DND-41 (cell line): ENCODE results near the gene GTPBP2.
"Not testable (repeated sequence)": the region's sequence is repeated elsewhere in the genome, so short reads cannot be mapped to it uniquely, and the experiment has no call there.

Experiments
- ATAC-seq: fragments of 200-7000 bp; cut with Tn5 transposase; 3 replicates; pipeline ENCODE4 v1.9.1; 2021; ENCODE audit warnings: low read depth; ENCODE audit not compliant: insufficient read depth
- DNase-seq: peaks from one replicate; pipeline ENCODE4 v3.0.0-alpha.2; 2020
- H2AFZ ChIP-seq: 2 replicates; pipeline ENCODE4 v1.6.0; 2012; ENCODE audit warnings: low read depth, low read length
- H3K27ac ChIP-seq: 2 replicates; pipeline ENCODE4 v1.5.1; 2012; ENCODE audit warnings: low read length, inconsistent platforms
- H3K27me3 ChIP-seq: fragments of 200-600 bp; sonication (generic); 2 replicates; pipeline ENCODE4 v1.6.0; 2012; ENCODE audit warnings: low read length, mild to moderate bottlenecking, inconsistent platforms; ENCODE audit not compliant: insufficient read depth, poor library complexity
- H3K36me3 ChIP-seq: 2 replicates; pipeline ENCODE4 v1.5.1; 2012; ENCODE audit warnings: low read length, inconsistent platforms; ENCODE audit not compliant: insufficient read depth
- H3K4me1 ChIP-seq: 2 replicates; pipeline ENCODE4 v1.5.1; 2012; ENCODE audit warnings: mild to moderate bottlenecking, low read length; ENCODE audit not compliant: insufficient read depth
- H3K4me2 ChIP-seq: 2 replicates; pipeline ENCODE4 v1.6.0; 2012; ENCODE audit warnings: mild to moderate bottlenecking, moderate library complexity, low read length, inconsistent platforms; ENCODE audit not compliant: insufficient read depth
- H3K4me3 ChIP-seq, 2 experiments: fragments of 200-600 bp in 1 of 2; shearing (Covaris generic) in 1 of 2; 2 replicates each; pipeline ENCODE4 v1.5.1; 2012 to 2016; ENCODE audit warnings: inconsistent platforms in 2 of 2, low read length in 2 of 2, mild to moderate bottlenecking in 2 of 2, low read depth in 1 of 2, moderate library complexity in 1 of 2
- H3K79me2 ChIP-seq: 2 replicates; pipeline ENCODE4 v1.6.0; 2012; ENCODE audit warnings: low read length, inconsistent platforms; ENCODE audit not compliant: insufficient read depth
- H3K9ac ChIP-seq: 2 replicates; pipeline ENCODE4 v1.6.0; 2012; ENCODE audit warnings: low read depth, mild to moderate bottlenecking, inconsistent platforms, low read length, moderate library complexity
- H3K9me3 ChIP-seq: 2 replicates; pipeline ENCODE4 v1.5.1; 2012; ENCODE audit warnings: low read length, moderate library complexity, mild to moderate bottlenecking, inconsistent platforms; ENCODE audit not compliant: insufficient read depth, severe bottlenecking
- H4K20me1 ChIP-seq: 2 replicates; pipeline ENCODE4 v1.6.0; 2012; ENCODE audit warnings: low read length; ENCODE audit not compliant: insufficient read depth
- CTCF ChIP-seq: IDR thresholded peaks from 2 replicates; pipeline ENCODE4 v1.5.1; 2012; ENCODE audit warnings: borderline replicate concordance, low read length, moderate library complexity, mild to moderate bottlenecking; ENCODE audit not compliant: poor library complexity, severe bottlenecking; ENCODE audit errors: extremely low read depth
- EZH2 ChIP-seq: IDR thresholded peaks from 3 replicates; pipeline ENCODE4 v1.6.1; 2012; ENCODE audit warnings: borderline replicate concordance, low read depth, mild to moderate bottlenecking, moderate library complexity, low read length, inconsistent platforms; ENCODE audit not compliant: severe bottlenecking

GTPBP2 gene

GRCh38 chr6:43658161-43658560 lies 29.1 kb upstream of the GTPBP2 start:
- Histone ChIP-seq H3K4me1 (no peaks in the 10 kb centered on the region), H3K9me3 (no peaks in the 10 kb centered on the region), H3K9ac (no peak overlapping the region), H3K4me3 (no peak overlapping the region), H2AFZ (no peak overlapping the region), H3K79me2 (no peaks in the 10 kb centered on the region), H3K27ac (no peak overlapping the region), H3K27me3 (no peaks in the 10 kb centered on the region), H4K20me1 (no peaks in the 10 kb centered on the region), H3K4me2 (no peak overlapping the region), H3K36me3 (no peaks in the 10 kb centered on the region)
- no peak for DNase-seq
- no peak for ATAC-seq
- no peak for TF ChIP-seq CTCF
- TF ChIP-seq EZH2 = no peak

GRCh38 chr6:43657221-43657802 lies 28.2 kb upstream of the GTPBP2 start:
- no peak for TF ChIP-seq CTCF
- no peak for TF ChIP-seq EZH2
- DNase-seq = no peak
- H3K27me3 ChIP-seq = no peaks in the 10 kb centered on the region

GRCh38 chr6:43652822-43653221 lies 23.8 kb upstream of the GTPBP2 start:
- H2AFZ ChIP-seq, H3K4me3 ChIP-seq, ATAC-seq, H3K27me3 ChIP-seq, H3K36me3 ChIP-seq, H3K4me2 ChIP-seq, H3K4me1 ChIP-seq, H3K27ac ChIP-seq, H3K9ac ChIP-seq, H4K20me1 ChIP-seq, H3K9me3 ChIP-seq, DNase-seq, H3K79me2 ChIP-seq: not testable (repeated sequence)

More at GRCh38 chr6:43657221-43657802, 28.2 kb upstream of the GTPBP2 start:
- Histone ChIP-seq H3K79me2 (no peaks in the 10 kb centered on the region), H3K9me3 (no peaks in the 10 kb centered on the region), H3K4me1 (no peaks in the 10 kb centered on the region), H4K20me1 (no peaks in the 10 kb centered on the region), H3K27ac (no peak overlapping the region), H2AFZ (no peak overlapping the region), H3K4me2 (no peak overlapping the region), H3K9ac (no peak overlapping the region), H3K36me3 (no peaks in the 10 kb centered on the region), H3K4me3 (no peak overlapping the region)
- no peak for ATAC-seq

- no peaks in the 10 kb centered on the region for H3K36me3 ChIP-seq
- ATAC-seq (no peak), DNase-seq (no peak)
- H3K27ac ChIP-seq = no peak overlapping the region
- H3K4me3 ChIP-seq = no peak overlapping the region
- H3K4me2 ChIP-seq = no peak overlapping the region
- no peak for TF ChIP-seq CTCF
- TF ChIP-seq EZH2 = no peak
- no peaks in the 10 kb centered on the region for H4K20me1 ChIP-seq
- H3K4me1 ChIP-seq = no peaks in the 10 kb centered on the region
- no peaks in the 10 kb centered on the region for H3K27me3 ChIP-seq
- no peak overlapping the region for H2AFZ ChIP-seq
- no peaks in the 10 kb centered on the region for H3K79me2 ChIP-seq
- no peak overlapping the region for H3K9ac ChIP-seq
- H3K9me3 ChIP-seq = no peaks in the 10 kb centered on the region
These were observed 19.2 kb upstream of the GTPBP2 start for GRCh38 chr6:43648248-43648647.
